ENCODE measurements around the gene NUB1. TPM values are rescaled to one million over a fixed set of nuclear protein-coding genes. Genes with fewer than 3 reads are reported as not detected.

The NUB1 gene
- total RNA-seq, 2 donors from 2014 or later, result 33.0 to 37.9 TPM

GRCh38 chr7:151393031-151393977 lies 51.7 kb downstream of the NUB1 start:
- DNase-seq (ENCODE audit: low spot score), result no peak
- intact Hi-C loops (cut with DNase I), result no loop called here

- no peak for DNase-seq (ENCODE audit: low spot score)
- intact Hi-C loops (cut with DNase I), result no loop called here
Measured at GRCh38 chr7:151394076-151395035, 52.7 kb downstream of the NUB1 start.

DNA sequence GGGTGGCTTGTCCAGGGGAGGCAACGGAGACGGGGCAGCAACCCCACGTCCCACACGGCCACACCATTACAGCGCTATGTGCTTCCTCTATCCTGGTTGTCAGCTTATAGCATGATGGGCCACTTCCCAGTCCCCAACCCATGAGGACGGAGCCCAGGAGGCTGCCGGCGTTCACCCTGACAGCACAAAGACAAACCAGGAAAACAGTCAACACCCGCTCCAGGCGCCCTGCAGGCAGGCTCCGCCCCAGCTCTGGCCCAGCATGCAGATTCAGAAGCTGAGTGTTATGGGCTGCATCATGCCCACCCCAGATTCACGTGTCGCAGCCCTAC lies 53.4 kb downstream of the NUB1 start:
- no peak for DNase-seq (ENCODE audit: low spot score)
- intact Hi-C loops (cut with DNase I), result no loop called here

- intact Hi-C loops (cut with DNase I), result no loop called here
Measured at GRCh38 chr7:151396328-151396970, 54.8 kb downstream of the NUB1 start.

GRCh38 chr7:151397026-151397425 lies 55.4 kb downstream of the NUB1 start:
- no peak for DNase-seq (ENCODE audit: low spot score)
- intact Hi-C loops (cut with DNase I), result no loop called here

More at GRCh38 chr7:151396328-151396970, 54.8 kb downstream of the NUB1 start:
- DNase-seq (ENCODE audit: low spot score), result no peak

GRCh38 chr7:151398446-151399304 lies 57.1 kb downstream of the NUB1 start:
- intact Hi-C loops (cut with DNase I), result no loop called here
- DNase-seq (ENCODE audit: low spot score), result no peak

DNA sequence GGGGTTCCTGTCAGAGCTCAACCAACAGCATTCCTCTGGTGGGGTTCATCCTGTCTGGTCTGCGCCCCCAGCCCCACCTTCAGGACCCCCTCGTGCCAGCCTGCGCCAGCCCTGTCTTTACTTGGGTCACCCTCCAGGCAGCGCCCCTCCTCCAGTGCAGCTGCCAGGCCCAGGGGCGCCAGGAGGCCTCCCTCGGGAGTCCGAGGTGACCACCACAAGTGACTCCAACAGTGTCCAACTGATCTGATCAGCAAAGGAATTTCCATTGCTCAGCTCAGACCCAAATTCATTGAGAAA lies 57.6 kb downstream of the NUB1 start:
- intact Hi-C loops (cut with DNase I), result no loop called here
- DNase-seq (ENCODE audit: low spot score), result no peak

- DNase-seq (ENCODE audit: low spot score), result no peak
- intact Hi-C loops (cut with DNase I), result no loop called here
Measured at GRCh38 chr7:151399906-151400305, 58.3 kb downstream of the NUB1 start.

- no peak for DNase-seq (ENCODE audit: low spot score)
- intact Hi-C loops (cut with DNase I), result no loop called here
Measured at GRCh38 chr7:151400626-151401315, 59.2 kb downstream of the NUB1 start.

DNA sequence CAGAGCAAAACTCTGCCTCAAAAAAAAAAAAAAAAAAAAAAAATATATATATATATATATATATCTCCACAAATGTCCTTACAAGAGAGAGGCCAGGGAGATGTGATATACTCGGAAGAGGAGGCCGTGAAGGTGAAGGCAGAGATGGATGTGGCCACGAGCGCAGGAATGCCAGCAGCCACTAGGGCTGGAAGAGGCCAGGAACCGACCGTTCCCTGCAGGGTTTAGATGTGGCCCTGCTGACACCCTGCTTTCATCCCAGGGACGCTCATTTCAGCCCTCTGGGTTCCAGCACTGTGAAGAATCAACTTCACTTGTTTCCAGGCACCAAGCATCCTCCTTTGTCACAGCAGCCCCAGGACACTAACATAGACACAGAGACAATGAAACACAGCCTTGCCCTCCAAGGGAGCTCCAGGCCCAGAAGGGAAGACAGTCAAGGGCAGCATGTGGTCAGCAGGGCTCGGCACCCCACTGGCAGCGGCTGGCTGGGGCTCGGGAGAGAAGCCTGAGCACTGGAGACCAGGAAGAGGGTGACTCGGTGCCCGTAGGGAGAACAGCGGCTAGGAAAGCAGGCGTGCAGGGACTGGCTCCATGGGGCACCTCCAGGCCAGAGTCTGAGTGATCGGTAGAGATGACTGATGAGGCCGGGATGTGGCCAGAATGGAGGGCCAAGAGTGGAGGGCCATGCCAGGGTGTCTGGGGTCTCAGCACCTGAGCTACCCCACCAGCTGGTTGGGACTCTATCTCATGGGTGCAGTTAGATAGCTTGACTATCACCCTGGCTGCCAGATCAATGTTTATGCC lies 60.6 kb downstream of the NUB1 start:
- intact Hi-C loops (cut with DNase I), result no loop called here
- DNase-seq (ENCODE audit: low spot score), result no peak

DNA sequence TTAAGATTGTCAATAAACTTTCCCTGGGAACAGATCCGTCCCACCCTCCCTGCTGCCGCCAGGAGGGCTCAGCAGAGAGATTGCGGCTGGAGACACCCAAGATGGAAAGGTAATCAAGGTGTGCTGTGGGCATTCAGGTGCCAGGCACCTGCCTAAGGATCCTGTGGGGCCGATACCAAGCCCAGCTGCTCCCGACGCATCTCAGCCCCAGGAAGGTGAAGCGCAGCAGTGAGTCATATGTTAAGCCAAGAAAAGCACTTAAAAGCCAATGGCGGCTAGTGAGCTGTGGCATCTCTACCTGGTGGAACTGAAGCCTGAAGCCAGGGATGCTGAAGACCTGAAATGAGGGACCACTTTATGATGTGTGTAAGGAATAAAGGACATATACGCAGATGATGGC lies 62.2 kb downstream of the NUB1 start:
- intact Hi-C loops (cut with DNase I), result no loop called here
- DNase-seq (ENCODE audit: low spot score), result no peak

- no peak for DNase-seq (ENCODE audit: low spot score)
- intact Hi-C loops (cut with DNase I), result no loop called here
Measured at GRCh38 chr7:151404216-151405011, 62.8 kb downstream of the NUB1 start.

DNA sequence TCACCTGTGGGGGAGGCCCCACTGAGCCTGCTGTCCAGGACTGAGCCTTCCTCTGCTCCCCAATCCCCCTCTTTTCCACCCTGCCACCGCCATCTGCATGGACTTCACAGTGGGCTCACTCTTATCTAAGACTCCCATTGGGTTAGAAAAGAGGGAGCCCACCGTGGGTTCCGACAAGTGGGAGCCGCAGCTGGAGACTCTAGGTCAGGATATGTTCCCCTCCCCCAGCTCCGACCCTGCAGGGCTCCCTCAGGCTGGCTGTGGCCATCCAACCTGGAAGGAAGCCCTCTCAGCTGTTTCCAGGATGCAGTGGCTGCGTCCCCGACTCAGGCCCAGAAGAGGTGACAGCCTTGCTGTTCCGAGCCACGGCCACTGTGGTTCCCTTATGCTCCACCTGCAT lies 63.4 kb downstream of the NUB1 start:
- DNase-seq (ENCODE audit: low spot score), result no peak
- intact Hi-C loops (cut with DNase I), result no loop called here

DNA sequence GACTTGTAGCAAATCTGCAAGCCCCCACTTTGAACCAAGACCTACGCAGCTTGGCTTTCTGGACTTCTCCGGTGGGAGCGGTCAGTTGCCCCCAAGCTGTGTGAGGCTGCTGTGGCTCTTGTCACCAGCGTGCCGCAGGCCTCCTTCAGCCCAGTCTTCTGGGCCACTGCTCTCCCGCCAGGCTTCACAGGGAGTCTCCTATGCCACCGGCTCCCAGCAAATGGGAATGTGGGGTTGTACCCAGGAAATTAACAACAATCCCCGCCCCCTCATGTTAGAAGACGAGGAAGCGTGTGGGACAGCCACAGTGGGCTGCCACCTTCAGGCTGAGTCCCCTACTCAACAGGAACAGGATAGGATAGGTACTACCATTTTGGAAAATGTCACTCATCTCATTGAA lies 64.0 kb downstream of the NUB1 start:
- intact Hi-C loops (cut with DNase I), result no loop called here
- no peak for DNase-seq (ENCODE audit: low spot score)

DNA sequence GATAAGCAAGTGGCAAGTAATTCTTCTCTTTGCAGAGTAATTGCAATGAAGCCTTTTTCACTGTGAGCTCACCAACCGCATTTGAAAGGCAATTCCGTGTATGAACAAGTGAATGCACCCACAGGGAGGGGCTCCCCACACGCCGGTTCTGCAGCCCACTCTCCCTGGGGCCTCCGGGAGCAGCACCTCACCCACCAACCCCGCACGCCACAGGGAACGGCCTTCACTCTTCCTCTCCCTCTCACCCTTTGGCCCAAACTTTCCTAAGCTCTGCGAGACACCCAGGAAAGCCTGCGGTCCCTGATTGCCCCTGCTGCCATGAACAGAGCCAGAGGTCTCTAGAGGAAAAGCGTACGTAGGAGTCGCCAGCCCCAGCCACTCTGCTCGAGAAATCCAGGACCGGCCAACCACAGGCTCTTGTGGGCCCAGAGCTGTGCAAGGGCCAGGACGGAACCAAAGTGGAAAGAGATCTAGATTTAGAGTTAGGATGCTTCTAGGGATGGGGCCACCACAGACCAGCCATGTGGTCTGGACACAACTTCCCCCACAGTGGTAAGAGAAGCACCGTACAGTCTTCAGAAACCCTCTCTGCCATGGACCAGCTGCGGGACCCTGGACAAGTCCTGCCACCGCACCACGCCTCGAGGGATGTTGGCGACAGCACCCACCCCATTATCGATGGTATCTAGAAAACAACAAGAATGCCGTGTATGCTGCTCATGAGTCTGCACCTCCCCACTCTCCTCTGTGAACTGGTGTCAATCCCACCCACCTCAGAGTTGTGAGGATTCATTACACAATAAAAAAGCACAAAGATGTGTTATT lies 64.7 kb downstream of the NUB1 start:
- DNase-seq (ENCODE audit: low spot score), result no peak
- intact Hi-C loops (cut with DNase I), result no loop called here

All from posterior vena cava (tissue), 2 donors.